ENCODE data around the gene JOSD2.

DNA sequence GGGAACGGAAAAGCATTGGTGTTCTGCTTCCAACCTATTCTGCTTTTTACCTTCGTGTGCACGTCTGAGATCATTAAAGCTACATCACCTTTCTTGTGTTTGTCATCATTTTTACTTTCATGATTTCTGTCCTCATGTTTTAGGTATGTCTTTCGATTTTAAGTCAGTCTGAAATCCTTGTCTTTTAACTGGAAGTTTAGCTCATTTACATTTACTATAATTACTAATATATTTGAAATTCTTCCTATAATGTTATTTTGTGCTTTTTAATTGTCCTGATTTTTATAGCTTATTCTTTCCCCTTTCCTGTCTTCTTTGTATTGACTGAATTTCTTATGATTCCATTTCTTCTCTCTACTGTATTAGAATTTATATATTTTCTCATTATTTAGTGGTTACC is 22.0 kb upstream of the JOSD2 start:
- TF ChIP-seq, protein P1, sequence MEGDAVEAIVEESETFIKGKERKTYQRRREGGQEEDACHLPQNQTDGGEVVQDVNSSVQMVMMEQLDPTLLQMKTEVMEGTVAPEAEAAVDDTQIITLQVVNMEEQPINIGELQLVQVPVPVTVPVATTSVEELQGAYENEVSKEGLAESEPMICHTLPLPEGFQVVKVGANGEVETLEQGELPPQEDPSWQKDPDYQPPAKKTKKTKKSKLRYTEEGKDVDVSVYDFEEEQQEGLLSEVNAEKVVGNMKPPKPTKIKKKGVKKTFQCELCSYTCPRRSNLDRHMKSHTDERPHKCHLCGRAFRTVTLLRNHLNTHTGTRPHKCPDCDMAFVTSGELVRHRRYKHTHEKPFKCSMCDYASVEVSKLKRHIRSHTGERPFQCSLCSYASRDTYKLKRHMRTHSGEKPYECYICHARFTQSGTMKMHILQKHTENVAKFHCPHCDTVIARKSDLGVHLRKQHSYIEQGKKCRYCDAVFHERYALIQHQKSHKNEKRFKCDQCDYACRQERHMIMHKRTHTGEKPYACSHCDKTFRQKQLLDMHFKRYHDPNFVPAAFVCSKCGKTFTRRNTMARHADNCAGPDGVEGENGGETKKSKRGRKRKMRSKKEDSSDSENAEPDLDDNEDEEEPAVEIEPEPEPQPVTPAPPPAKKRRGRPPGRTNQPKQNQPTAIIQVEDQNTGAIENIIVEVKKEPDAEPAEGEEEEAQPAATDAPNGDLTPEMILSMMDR (IDR thresholded peaks at IDR 0.05 in 2 of 3, conservative IDR thresholded peaks at IDR 0.05 in 1 of 3; ENCODE audit: insufficient read depth in 2 of 3, low read depth in 1 of 3, low read length in 3 of 3), result no peak
- TF ChIP-seq MAFK (IDR thresholded peaks at IDR 0.05; ENCODE audit: low read length) (no peak), ESRRA (IDR thresholded peaks at IDR 0.05; ENCODE audit: borderline replicate concordance, low read depth) (no peak), NFIC (IDR thresholded peaks at IDR 0.05) (no peak), RFX5 (IDR thresholded peaks at IDR 0.05; ENCODE audit: low read depth, low read length) (no peak), MXI1 (IDR thresholded peaks at IDR 0.05; ENCODE audit: low read depth, low read length) (no peak), SRSF7 (optimal IDR thresholded peaks at IDR 0.05; ENCODE audit: low read depth, low read length) (no peak), ETV6 (IDR thresholded peaks at IDR 0.05; ENCODE audit: borderline replicate concordance in 1 of 2, low read depth in 2 of 2, low read length in 1 of 2) (no peak), ETV6 (CRISPR knock-in tag; IDR thresholded peaks at IDR 0.05; ENCODE audit: borderline replicate concordance) (no peak)
- TF ChIP-seq, protein P2, sequence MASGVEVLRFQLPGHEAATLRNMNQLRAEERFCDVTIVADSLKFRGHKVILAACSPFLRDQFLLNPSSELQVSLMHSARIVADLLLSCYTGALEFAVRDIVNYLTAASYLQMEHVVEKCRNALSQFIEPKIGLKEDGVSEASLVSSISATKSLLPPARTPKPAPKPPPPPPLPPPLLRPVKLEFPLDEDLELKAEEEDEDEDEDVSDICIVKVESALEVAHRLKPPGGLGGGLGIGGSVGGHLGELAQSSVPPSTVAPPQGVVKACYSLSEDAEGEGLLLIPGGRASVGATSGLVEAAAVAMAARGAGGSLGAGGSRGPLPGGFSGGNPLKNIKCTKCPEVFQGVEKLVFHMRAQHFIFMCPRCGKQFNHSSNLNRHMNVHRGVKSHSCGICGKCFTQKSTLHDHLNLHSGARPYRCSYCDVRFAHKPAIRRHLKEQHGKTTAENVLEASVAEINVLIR (CRISPR knock-in tag; IDR thresholded peaks at IDR 0.05), result no peak
